EH (cell line): ENCODE data around the gene NTRK2.
A peak's percentile ranks its signal among the peaks of the same experiment; 100 is the strongest.

Source experiments
- DNase-seq: peaks from one replicate; pipeline ENCODE4 v3.0.0-alpha.2; 2015; ENCODE audit warnings: low read depth

Gene NTRK2

GRCh38 chr9:84939774-84940173, 270.2 kb downstream of the NTRK2 start:
- DNase-seq = peak; percentile 8

- DNase-seq = peak; percentile 56
These were observed 270.8 kb downstream of the NTRK2 start for GRCh38 chr9:84940294-84940693.

GRCh38 chr9:84941792-84942191, 272.3 kb downstream of the NTRK2 start:
- no peak for DNase-seq

- DNase-seq = no peak
These were observed 274.0 kb downstream of the NTRK2 start for GRCh38 chr9:84943482-84944050.

GRCh38 chr9:84945878-84946538, 276.5 kb downstream of the NTRK2 start:
- peak; percentile 80 for DNase-seq

GRCh38 chr9:84947412-84947972, 278.0 kb downstream of the NTRK2 start:
- DNase-seq = peak; percentile 12

GRCh38 chr9:84949258-84949657, 279.7 kb downstream of the NTRK2 start:
- DNase-seq = no peak

GRCh38 chr9:84949971-84950370, 280.4 kb downstream of the NTRK2 start:
- DNase-seq = no peak

GRCh38 chr9:84950879-84951811, 281.6 kb downstream of the NTRK2 start:
- no peak for DNase-seq

- no peak for DNase-seq
These were observed 283.8 kb downstream of the NTRK2 start for GRCh38 chr9:84953252-84953773.

- peak; percentile 64 for DNase-seq
These were observed 284.5 kb downstream of the NTRK2 start for GRCh38 chr9:84953797-84954705.

GRCh38 chr9:84955155-84955554, 285.6 kb downstream of the NTRK2 start:
- no peak for DNase-seq

- DNase-seq = peak; percentile 19
These were observed 286.4 kb downstream of the NTRK2 start for GRCh38 chr9:84955971-84956370.

- DNase-seq = no peak
These were observed 289.8 kb downstream of the NTRK2 start for GRCh38 chr9:84959339-84959738.

- no peak for DNase-seq
These were observed 297.6 kb downstream of the NTRK2 start for GRCh38 chr9:84966876-84967830.

GRCh38 chr9:84969084-84969483, 299.6 kb downstream of the NTRK2 start:
- DNase-seq = no peak

- no peak for DNase-seq
These were observed 300.2 kb downstream of the NTRK2 start for GRCh38 chr9:84969736-84970135.

GRCh38 chr9:84970432-84970831, 300.9 kb downstream of the NTRK2 start:
- DNase-seq = peak; percentile 5

- no peak for DNase-seq
These were observed 302.0 kb downstream of the NTRK2 start for GRCh38 chr9:84971571-84971970.

GRCh38 chr9:84974258-84974657, 304.7 kb downstream of the NTRK2 start:
- DNase-seq = no peak
